KMS-11 (cell line): ENCODE data around the gene SYNDIG1.
"Not testable (repeated sequence)": the region's sequence is repeated elsewhere in the genome, so short reads cannot be mapped to it uniquely, and the experiment has no call there.

ENCODE experiments used
- H2AFZ ChIP-seq: fragments of 200-600 bp; sonication (generic); 2 replicates; pipeline ENCODE4 v1.6.1; 2016; ENCODE audit warnings: antibody characterized with exemption, mixed run types, low read depth
- H3K27ac ChIP-seq: fragments of 200-600 bp; sonication (generic); 2 replicates; pipeline ENCODE4 v1.6.1; 2016; ENCODE audit warnings: mild to moderate bottlenecking, mixed run types
- H3K27me3 ChIP-seq: fragments of 200-600 bp; sonication (generic); 2 replicates; pipeline ENCODE4 v1.6.1; 2017; ENCODE audit warnings: mild to moderate bottlenecking, low read depth, mixed run types, moderate library complexity; ENCODE audit not compliant: insufficient read depth
- H3K36me3 ChIP-seq: fragments of 200-600 bp; sonication (generic); 2 replicates; pipeline ENCODE4 v1.6.1; 2017; ENCODE audit warnings: mild to moderate bottlenecking, mixed run types; ENCODE audit not compliant: insufficient read depth
- H3K4me1 ChIP-seq: fragments of 200-600 bp; sonication (generic); 2 replicates; pipeline ENCODE4 v1.6.1; 2016; ENCODE audit warnings: mild to moderate bottlenecking, low read depth, mixed run types; ENCODE audit not compliant: poor library complexity, severe bottlenecking
- H3K4me2 ChIP-seq: fragments of 200-600 bp; sonication (generic); 2 replicates; pipeline ENCODE4 v1.7.0; 2016; ENCODE audit warnings: mild to moderate bottlenecking, mixed run types
- H3K4me3 ChIP-seq: fragments of 200-600 bp; sonication (generic); IDR thresholded peaks from 2 replicates; pipeline ENCODE4 v1.6.1; 2017; ENCODE audit warnings: low read depth, low read length, mixed read lengths; ENCODE audit not compliant: insufficient read depth
- H3K79me2 ChIP-seq: fragments of 200-600 bp; sonication (generic); 2 replicates; pipeline ENCODE4 v1.6.1; 2016; ENCODE audit warnings: low read depth, mixed run types; ENCODE audit not compliant: insufficient read depth
- H3K9ac ChIP-seq: fragments of 200-600 bp; sonication (generic); 2 replicates; pipeline ENCODE4 v1.6.1; 2016; ENCODE audit warnings: mild to moderate bottlenecking, mixed run types
- H4K20me1 ChIP-seq: fragments of 200-600 bp; sonication (generic); 2 replicates; pipeline ENCODE4 v1.6.1; 2016; ENCODE audit warnings: mild to moderate bottlenecking, mixed run types; ENCODE audit not compliant: insufficient read depth
- TF ChIP-seq, protein P1 (sequence below): fragments of 200-600 bp; sonication (generic); conservative IDR thresholded peaks from 2 replicates; pipeline ENCODE4 v1.6.1; 2017; ENCODE audit warnings: low read depth, mild to moderate bottlenecking, antibody characterized with exemption, low read length, moderate library complexity, mixed read lengths

SYNDIG1 gene

DNA sequence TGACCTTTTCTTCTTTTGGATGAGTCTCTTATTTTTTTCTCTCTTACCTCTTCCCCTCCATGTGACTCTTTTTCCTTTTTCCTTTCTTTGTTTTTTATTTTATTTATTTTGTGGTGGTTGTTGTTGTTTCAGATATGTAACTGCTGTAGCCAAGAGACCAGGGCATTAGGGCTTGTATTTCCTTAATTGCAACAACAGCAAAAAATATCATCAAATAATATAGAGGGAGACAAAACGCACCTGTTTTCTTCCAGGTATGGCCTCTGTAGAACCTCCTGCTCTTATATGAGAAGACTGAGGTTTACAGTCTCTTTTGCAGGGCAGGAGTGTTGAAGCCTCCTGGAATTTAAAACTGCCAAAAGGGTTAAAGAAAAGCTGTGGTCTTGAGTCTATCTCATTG lies 149.3 kb downstream of the SYNDIG1 start:
- Histone ChIP-seq H3K4me1 (no peaks in the 10 kb centered on the region), H3K79me2 (no peaks in the 10 kb centered on the region), H3K36me3 (no peaks in the 10 kb centered on the region), H3K27ac (no peak overlapping the region), H3K9ac (no peak overlapping the region), H3K27me3 (no peaks in the 10 kb centered on the region), H3K4me2 (no peak overlapping the region), H4K20me1 (no peaks in the 10 kb centered on the region), H3K4me3 (no peak overlapping the region), H2AFZ (no peak overlapping the region)
- TF ChIP-seq, protein P1, sequence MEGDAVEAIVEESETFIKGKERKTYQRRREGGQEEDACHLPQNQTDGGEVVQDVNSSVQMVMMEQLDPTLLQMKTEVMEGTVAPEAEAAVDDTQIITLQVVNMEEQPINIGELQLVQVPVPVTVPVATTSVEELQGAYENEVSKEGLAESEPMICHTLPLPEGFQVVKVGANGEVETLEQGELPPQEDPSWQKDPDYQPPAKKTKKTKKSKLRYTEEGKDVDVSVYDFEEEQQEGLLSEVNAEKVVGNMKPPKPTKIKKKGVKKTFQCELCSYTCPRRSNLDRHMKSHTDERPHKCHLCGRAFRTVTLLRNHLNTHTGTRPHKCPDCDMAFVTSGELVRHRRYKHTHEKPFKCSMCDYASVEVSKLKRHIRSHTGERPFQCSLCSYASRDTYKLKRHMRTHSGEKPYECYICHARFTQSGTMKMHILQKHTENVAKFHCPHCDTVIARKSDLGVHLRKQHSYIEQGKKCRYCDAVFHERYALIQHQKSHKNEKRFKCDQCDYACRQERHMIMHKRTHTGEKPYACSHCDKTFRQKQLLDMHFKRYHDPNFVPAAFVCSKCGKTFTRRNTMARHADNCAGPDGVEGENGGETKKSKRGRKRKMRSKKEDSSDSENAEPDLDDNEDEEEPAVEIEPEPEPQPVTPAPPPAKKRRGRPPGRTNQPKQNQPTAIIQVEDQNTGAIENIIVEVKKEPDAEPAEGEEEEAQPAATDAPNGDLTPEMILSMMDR, result no peak

DNA sequence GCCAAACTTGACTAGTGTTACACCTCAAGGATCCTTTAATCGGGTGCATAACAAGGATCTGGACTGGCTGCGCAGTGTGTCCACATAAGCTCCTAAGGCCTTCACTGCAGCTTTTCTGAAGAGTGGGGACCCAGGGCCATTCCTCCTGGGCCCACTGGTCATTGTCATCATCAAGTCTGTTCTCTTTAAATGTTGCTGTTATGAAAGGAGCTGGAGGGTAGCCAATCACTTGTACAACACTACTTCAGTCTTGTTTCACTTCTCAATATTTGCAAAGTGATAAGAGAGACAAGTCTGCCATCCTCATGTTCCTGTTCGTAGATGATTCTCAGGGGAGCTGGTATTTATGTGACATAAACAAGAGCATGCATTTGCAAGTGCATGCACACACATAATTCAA lies 149.8 kb downstream of the SYNDIG1 start:
- Histone ChIP-seq H3K9ac (no peak overlapping the region), H3K27me3 (no peaks in the 10 kb centered on the region), H3K27ac (no peak overlapping the region), H3K4me1 (no peaks in the 10 kb centered on the region), H3K79me2 (no peaks in the 10 kb centered on the region), H2AFZ (no peak overlapping the region), H3K36me3 (no peaks in the 10 kb centered on the region), H3K4me3 (no peak overlapping the region), H3K4me2 (no peak overlapping the region), H4K20me1 (no peaks in the 10 kb centered on the region)
- TF ChIP-seq, protein P1, result no peak

DNA sequence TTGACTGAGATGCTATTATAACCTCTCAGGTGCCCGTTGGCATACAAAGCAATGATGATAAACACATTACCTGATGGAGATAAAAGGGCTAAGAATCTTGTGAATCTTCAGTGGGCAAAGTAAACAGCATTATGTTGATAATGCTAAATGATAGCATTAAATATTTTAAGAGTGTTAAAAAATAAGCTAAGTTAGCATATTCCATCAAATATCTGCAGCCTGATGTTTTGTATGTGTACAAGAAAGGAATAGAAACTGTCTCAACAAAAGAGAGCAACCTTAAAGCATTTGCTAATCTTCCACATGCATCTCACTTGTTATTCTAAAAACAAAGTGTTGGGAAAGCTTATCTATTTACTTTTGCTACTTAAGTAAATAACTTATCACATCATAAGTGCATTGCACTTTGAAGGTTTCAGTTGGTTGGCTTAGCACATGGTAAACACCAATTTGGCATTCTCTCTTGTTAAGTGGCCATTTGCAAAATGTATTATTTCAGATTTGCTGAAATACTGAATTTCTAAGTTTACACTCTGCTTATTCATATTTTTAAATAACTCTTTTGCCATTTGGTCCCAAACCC lies 151.6 kb downstream of the SYNDIG1 start:
- no peak overlapping the region for H3K9ac ChIP-seq
- H3K4me2 ChIP-seq, result no peak overlapping the region
- H3K4me1 ChIP-seq, result no peaks in the 10 kb centered on the region
- H4K20me1 ChIP-seq, result no peaks in the 10 kb centered on the region
- H3K4me3 ChIP-seq, result no peak overlapping the region
- H3K79me2 ChIP-seq, result no peaks in the 10 kb centered on the region
- TF ChIP-seq, protein P1, result no peak
- H2AFZ ChIP-seq, result no peak overlapping the region
- H3K36me3 ChIP-seq, result no peaks in the 10 kb centered on the region
- H3K27me3 ChIP-seq, result no peaks in the 10 kb centered on the region
- no peak overlapping the region for H3K27ac ChIP-seq

DNA sequence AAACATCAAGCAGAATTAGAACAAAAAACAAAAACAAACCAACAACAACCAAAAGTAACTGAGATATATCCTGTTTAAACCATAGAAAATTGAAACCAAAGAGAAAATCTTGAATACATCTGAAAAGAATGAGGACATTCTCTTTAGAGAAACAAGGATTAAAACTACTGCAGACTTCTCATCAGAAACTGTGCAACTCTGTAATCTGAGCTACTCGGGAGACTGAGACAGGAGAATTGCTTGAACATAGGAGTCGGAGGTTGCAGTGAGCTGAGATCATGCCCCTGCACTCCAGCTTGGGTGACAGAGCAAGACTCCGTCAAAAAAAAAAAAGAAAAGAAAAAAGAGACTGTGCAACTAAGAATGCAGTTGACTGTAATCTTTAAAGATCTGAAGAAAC lies 153.4 kb downstream of the SYNDIG1 start:
- no peak overlapping the region for H3K4me3 ChIP-seq
- H2AFZ ChIP-seq, result no peak overlapping the region
- no peaks in the 10 kb centered on the region for H3K4me1 ChIP-seq
- H3K4me2 ChIP-seq, result no peak overlapping the region
- no peaks in the 10 kb centered on the region for H4K20me1 ChIP-seq
- no peaks in the 10 kb centered on the region for H3K36me3 ChIP-seq
- no peak overlapping the region for H3K27ac ChIP-seq
- H3K79me2 ChIP-seq, result no peaks in the 10 kb centered on the region
- TF ChIP-seq, protein P1, result no peak
- no peak overlapping the region for H3K9ac ChIP-seq
- no peaks in the 10 kb centered on the region for H3K27me3 ChIP-seq

DNA sequence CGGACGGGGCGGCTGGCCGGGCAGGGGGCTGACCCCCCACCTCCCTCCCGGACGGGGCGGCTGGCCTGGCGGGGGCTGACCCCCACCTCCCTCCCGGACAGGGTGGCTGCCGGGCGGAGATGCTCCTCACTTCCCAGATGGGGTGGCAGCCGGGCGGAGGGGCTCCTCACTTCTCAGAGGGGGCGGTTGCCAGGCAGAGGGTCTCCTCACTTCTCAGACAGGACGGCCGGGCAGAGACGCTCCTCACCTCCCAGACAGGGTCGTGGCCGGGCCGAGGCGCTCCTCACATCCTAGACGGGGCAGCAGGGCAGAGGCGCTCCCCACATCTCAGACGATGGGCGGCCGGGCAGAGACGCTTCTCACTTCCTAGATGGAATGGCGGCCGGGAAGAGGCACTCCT lies 156.7 kb downstream of the SYNDIG1 start:
- H3K79me2 ChIP-seq, H3K36me3 ChIP-seq, H3K27ac ChIP-seq, H2AFZ ChIP-seq, H3K27me3 ChIP-seq, H3K4me1 ChIP-seq, H3K4me3 ChIP-seq, H3K4me2 ChIP-seq, H4K20me1 ChIP-seq, H3K9ac ChIP-seq: not testable (repeated sequence)
